Lower leg skin (tissue), 4 donors: ENCODE results near the gene TAP1. TPM values are rescaled to one million over a fixed set of nuclear protein-coding genes. Genes with fewer than 3 reads are reported as not detected.

ENCODE experiments used
- DNase-seq, 2 donors: peaks; one replicate each; pipeline ENCODE4 v3.0.0-alpha.2; 2019; ENCODE audit warnings: low spot score in 2 of 2
- H3K4me3 ChIP-seq: fragments of 200-600 bp; sonication (generic); 2 replicates; pipeline ENCODE4 v1.5.1; 2017; ENCODE audit warnings: mild to moderate bottlenecking, low read depth; ENCODE audit not compliant: poor library complexity, severe bottlenecking
- POLR2A ChIP-seq, 2 donors: fragments of 450-650 bp; IDR thresholded peaks; one replicate each; pipeline ENCODE4 v1.6.1; 2016 to 2017; ENCODE audit warnings: antibody characterized with exemption in 2 of 2, mild to moderate bottlenecking in 1 of 2, moderate library complexity in 1 of 2
- WGBS, 2 donors: methylation state at CpG; one replicate each; pipeline ENCODE4 v1.1.5; 2018; 5-methylcytosine and 5-hydroxymethylcytosine counted together
- intact Hi-C: fragments of 100-400 bp; cut with DNase I; formaldehyde crosslinking; loops from one replicate; pipeline ENCODE4 v1.15.0; 2023; ENCODE audit warnings: low total_unique reads
- total RNA-seq, 4 donors: library from RNA; depleted of rRNA; stranded (reverse); fragments of >200 nt; gene quantifications; one replicate each; pipeline ENCODE4 v1.1.0, GENCODE V29; 2016
- TF ChIP-seq, protein P1 (sequence below), 3 donors: fragments of 450-650 bp; IDR thresholded peaks; one replicate each; pipeline ENCODE4 v1.5.1; 2016; ENCODE audit warnings: antibody characterized with exemption in 3 of 3, mild to moderate bottlenecking in 3 of 3, moderate library complexity in 2 of 3

Gene TAP1
- total RNA-seq, 4 donors from 2014 or later = 90.7 to 113 (median 105) TPM

DNA sequence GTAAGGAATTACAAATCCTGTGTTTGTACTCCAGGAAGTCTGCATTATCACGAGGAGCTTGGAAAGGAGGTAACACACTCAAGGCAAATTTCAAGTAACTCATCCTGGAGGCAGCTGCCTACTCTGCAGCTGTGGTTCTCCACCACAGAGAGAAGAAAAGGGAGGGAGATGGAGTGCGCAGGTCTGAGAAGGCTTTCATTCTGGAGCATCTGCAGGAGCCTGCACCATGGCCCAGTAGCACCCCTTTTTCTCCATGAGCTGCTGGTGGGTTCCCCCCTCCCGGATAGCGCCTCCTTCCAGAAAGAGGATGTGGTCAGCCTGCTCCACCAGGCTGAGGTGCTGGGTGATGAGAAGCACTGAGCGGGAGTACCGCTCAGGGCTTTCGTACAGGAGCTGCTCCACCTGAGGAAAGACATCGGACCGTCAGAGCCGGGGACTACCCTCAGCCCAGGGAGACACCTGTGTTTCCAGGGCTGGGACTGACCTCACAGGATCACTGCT lies 8.1 kb downstream of the TAP1 start:
- intact Hi-C loops = no loop called here
- no peak for DNase-seq
- TF ChIP-seq, protein P1, sequence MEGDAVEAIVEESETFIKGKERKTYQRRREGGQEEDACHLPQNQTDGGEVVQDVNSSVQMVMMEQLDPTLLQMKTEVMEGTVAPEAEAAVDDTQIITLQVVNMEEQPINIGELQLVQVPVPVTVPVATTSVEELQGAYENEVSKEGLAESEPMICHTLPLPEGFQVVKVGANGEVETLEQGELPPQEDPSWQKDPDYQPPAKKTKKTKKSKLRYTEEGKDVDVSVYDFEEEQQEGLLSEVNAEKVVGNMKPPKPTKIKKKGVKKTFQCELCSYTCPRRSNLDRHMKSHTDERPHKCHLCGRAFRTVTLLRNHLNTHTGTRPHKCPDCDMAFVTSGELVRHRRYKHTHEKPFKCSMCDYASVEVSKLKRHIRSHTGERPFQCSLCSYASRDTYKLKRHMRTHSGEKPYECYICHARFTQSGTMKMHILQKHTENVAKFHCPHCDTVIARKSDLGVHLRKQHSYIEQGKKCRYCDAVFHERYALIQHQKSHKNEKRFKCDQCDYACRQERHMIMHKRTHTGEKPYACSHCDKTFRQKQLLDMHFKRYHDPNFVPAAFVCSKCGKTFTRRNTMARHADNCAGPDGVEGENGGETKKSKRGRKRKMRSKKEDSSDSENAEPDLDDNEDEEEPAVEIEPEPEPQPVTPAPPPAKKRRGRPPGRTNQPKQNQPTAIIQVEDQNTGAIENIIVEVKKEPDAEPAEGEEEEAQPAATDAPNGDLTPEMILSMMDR (IDR thresholded peaks at IDR 0.05) = no peak
- TF ChIP-seq POLR2A (IDR thresholded peaks at IDR 0.05) = no peak
- no peak overlapping the region for H3K4me3 ChIP-seq
- WGBS, 2 donors = 70 to 73% methylated on average over 10 of the region's 10 CpGs

DNA sequence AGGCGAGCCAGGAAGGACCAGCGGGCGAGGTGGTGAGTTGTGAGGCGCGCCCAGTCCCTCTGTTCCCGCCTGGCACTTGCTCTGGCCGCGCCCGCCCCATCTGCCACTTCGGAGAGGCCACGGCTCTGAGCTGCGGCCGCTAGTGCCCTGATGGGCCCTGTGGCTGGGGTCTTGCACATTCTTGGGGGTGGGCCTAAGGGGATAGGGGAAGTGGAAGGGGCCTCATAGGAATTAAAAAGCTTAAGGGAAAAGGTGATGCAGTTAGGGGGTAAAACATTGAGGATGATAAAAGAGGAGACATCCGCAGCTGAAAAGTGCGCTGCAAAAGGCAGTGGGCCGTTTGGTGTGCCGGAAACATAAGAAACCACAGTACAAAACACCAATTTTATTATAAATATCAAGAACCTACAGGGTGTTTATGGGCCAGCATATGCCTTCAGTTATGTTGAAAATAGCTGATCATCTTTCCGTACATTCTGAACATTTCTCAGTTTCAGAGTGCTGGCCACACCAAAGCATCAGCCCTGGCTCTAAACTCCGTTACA lies 8.6 kb downstream of the TAP1 start:
- TF ChIP-seq, protein P1 (IDR thresholded peaks at IDR 0.05) = no peak
- TF ChIP-seq POLR2A (IDR thresholded peaks at IDR 0.05) = no peak
- H3K4me3 ChIP-seq = peak overlapping the region; percentile 77
- no peak for DNase-seq
- WGBS, 2 donors = 24 to 27% methylated on average over 14 to 19 of the region's 19 CpGs
- intact Hi-C loops = no loop called here

DNA sequence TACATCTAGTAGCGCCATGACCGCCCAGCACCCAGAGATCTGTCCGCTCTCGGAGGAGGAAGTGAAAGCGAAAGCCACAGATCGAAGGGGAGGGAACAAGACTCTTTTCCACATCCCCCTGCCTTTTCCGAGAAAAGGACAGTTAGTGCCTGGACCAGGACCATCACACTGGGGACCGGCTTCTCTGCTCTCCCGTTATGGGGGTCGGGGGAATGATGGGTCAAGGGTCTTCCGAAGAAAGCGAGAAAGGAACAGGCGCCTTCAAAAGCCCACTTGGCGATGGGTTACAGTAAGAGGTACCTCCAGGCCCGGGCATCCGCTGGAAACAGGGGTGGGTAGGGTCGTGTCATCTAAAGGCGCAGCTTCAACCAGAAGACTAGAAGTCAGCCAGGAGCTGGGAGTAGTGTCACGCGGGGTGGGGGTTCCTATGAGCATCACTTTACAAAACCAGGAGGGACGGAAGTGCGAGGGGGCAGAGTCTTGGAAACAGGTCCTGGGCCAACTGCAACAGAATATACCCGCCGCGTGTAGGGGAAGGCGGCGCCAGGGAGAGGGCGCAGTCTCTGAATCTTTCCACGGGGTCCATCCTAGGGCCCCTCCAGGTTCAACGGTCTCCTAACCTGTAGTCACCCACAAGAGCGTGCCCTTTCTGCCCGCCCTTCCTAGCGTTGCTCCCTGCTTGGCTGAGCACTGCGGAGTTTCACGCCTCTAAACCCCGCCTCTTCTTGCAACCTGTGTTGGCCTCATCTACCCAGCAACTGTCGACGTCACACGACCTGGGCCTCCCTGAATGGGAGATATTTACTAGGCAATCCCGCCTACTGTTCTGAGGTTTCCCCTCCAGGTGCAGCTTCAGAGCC lies 9.3 kb downstream of the TAP1 start, which contains the start of gene PSMB8:
Gene PSMB8 (minus strand): TSS at position 69 of the 860 bp plus-strand sequence. CDS start 51 bp downstream, at position 18.
- DNase-seq = peak; percentile 98 to 99
- TF ChIP-seq POLR2A (IDR thresholded peaks at IDR 0.05) = peak in 1 of 2 donors; percentile 80
- TF ChIP-seq, protein P1 (IDR thresholded peaks at IDR 0.05) = no peak
- WGBS, 2 donors = 0 to 1% methylated on average over 36 to 37 of the region's 40 CpGs
- intact Hi-C loops = no loop called here
- H3K4me3 ChIP-seq = peak within 1 kb of the TSS; percentile 77

GRCh38 chr6:32843331-32843978 lies 10.0 kb downstream of the TAP1 start:
- TF ChIP-seq POLR2A (IDR thresholded peaks at IDR 0.05) = no peak
- TF ChIP-seq, protein P1 (IDR thresholded peaks at IDR 0.05) = no peak
- peak overlapping the region; percentile 77 for H3K4me3 ChIP-seq
- no peak for DNase-seq
- intact Hi-C loops = no loop called here
- WGBS, 2 donors = 3 to 5% methylated on average over 26 to 28 of the region's 28 CpGs

- WGBS, 2 donors = 68 to 79% methylated on average over 8 of the region's 8 CpGs
- intact Hi-C loops = no loop called here
- TF ChIP-seq, protein P1 (IDR thresholded peaks at IDR 0.05) = no peak
- no peak for TF ChIP-seq POLR2A (IDR thresholded peaks at IDR 0.05)
- H3K4me3 ChIP-seq = no peak overlapping the region
- no peak for DNase-seq
These were observed 10.8 kb downstream of the TAP1 start for GRCh38 chr6:32842690-32843089.
